GDM1 (cell line): ENCODE data around the gene HOXA2.

Experiments
- DNase-seq: peaks from one replicate; lab custom pipeline; 2025; lab: John Stamatoyannopoulos, UW

HOXA2 gene

DNA sequence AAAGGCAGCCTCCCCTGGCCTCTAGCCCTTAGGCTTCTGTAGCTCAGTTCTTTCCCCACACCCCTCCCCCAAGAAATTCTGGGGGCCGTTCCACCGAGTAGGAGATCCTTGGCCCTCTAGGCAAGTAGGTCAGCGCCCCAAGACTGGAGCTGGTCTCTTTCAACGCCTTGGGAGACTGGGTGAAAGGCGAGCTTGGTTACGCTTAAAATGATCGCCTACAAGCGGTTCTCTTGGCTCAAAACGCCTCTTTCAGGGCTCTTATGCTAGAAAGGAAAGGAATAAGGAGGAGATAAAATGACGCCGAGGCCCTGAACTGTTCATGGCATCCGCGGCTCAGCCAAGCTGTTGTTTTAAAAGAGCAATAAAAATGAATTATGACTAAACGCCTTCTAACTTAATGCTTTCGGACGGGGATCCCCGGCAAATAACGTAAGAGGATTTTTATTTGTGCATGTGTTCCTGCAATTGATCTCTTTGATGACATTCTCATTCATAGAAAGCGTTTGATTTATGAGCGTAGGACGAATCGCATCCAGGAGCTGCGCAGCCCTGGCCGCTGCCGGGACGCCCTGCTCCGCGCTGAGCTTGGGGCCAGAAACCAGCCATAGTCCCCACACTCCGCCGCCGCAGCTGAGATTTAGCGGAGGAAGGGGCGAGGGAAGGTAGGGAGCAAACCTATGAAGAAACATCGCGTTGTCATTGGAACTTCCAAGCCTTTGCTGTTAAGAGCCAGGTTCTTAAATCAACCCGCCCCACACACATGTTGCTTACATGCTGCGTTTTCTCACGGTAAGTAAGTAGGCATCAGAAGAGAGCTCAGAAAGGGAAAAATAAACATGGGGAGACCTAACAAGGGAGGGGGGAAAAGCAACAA is 3.7 kb downstream of the HOXA2 start:
- no peak for DNase-seq

DNA sequence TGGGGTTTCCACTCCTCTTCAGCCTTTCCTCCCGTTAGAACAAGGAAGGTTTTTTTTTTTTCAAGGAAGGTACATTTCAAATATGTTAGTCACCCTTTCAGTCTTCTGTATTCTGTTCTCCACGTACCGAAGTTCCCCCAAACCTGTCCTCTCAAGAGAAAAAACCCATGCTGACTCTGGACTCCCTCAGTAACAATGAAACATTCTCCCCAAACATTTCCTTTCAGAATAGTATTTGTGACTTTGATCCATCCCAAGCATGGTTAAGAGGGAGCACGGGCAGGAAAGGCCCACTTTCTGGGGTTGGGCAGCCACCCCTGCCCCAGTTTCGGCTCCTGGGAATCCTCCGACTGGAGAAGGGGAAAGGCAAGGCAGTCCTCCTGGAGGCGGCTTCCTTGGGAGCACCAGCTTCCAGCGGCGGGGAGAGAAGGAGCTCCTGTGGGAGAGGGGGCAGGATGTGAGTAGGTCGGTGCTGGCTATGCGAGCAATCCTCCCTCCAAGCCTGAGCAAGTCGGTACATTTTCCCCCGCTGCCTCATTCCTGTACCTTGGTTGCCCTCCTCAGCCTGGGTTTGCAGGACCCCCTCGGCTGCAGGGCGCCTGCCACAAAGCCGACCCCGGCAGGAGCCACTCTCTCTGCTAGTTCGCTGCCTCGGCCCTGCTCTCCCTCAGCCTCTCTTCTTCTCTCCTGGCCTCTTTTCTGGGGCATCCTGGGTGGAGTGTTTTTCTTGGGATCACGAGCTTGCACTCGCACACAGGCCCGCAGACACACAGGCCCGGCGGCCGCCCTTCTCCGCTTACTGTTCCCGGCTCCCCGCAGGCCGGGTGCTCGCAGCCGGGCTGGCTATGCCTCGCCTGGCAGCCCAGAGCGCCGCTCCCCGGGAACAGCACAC is 4.6 kb downstream of the HOXA2 start:
- DNase-seq = no peak

DNA sequence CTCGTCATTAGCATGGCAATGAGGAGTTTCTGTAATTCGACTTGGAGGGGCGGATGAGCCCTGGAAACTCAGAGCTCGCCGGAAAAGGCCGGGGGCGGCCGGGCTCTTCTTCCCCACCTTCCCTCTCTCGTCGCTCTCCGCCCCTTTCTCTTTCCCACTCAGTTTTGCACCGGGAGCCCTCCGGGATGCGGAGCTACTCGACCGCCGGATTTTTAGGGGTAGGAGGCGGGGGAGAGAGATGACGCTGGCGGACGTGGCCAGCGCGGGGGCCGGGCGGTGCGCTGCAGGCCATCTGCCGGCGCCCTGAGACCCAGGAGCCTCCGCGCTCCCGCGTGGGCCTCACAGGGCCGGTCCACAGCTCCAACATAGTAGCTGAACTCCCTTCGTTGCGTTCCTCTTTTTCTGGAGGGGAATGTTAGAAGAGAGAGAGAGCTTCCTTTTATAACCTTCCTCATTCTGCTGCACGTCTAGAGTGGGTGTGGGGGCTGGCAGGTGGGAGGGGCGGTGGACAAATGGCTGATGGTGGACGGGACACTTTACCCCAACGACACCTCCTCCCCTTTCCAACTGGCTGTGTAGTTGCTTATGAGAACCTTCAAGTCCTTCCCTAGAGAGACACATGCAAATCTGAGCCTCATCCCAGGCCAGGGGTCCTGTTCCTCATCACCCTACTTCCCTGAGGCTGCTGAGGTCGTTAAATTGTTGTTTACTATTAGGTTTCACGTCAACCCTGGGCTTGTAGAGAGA is 5.5 kb downstream of the HOXA2 start:
- peak; percentile 11 for DNase-seq

DNA sequence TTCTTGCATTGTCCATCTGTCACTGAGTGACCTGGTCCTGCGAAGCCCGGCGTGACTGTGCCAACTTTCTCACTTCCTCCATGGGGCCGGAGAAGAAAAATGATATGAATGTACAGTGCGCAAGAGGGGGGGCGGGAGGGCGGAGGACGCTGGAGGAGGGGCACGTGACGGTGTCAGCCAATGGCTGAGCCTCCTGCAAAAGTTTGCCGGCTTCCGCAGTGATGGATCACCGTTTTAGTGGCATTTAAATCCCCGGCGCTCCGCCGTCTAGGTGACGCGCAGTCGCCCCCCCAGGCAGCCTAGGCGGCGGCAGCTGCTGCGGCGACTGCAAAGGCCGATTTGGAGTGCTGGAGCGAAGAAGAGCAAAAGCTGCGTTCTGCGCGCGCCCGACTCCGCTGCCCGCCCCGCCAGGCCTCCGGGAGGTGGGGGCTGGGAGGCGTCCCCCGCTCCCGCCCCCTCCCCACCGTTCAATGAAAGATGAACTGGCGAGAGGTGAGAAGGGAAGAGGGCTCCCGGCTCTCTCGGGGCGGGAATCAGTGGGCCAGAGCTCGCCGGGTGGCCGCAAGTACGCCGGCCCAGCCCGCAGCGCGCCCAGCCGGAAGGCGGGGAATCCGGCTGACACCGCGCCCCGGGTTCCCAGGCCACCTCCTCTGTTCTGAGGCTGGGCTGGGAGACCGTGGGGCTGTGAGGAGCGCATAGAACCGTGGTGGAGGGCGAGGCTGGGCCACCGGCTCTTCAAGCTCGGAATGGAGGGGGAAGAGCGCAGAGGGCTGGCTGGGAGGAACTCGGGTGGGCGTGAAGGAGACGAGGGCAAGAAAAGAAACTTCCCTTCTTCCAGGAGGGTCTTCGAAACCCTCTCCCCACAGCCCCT is 6.4 kb downstream of the HOXA2 start, which contains the start of gene HOXA1:
HOXA1 (minus strand) TSS at position 104 of the 871 bp plus-strand sequence; CDS start at position 16, 88 bp downstream.
- peak; percentile 59 for DNase-seq

DNA sequence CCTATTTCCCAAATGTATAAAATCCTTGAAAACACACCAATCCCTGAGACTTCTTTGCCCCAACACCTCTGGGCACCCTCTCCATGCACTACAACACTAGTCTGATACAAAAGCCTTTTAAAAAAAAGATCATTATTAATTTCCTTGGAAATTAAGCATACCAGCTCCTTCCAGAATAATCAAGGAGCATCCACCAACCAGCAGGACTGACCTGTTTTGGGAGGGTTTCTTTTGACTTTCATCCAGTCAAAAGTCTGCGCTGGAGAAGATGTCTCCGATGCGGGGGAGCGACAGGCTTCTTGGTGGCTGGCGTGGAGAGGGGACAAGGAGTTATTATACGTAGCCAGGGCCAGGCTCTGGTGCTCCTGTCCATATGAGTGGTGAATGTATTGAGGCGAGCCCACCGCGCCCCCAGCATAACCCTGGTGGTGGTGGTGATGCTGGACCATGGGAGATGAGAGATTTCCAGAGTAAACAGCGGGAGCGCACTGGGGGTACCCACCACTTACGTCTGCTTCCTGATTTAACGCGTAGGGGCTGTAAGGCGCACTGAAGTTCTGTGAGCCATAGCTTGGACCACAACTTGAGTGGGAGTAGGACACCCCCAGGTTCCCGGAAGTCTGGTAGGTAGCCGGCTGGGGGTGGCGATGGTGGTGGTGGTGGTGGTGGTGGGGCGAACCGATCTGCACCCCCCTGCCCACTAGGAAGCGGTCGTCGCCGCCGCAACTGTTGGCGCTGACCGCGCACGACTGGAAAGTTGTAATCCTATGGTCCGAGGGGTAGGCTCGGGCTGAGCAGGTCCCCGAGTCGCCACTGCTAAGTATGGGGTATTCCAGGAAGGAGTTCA is 7.2 kb downstream of the HOXA2 start:
- peak; percentile 20 for DNase-seq

DNA sequence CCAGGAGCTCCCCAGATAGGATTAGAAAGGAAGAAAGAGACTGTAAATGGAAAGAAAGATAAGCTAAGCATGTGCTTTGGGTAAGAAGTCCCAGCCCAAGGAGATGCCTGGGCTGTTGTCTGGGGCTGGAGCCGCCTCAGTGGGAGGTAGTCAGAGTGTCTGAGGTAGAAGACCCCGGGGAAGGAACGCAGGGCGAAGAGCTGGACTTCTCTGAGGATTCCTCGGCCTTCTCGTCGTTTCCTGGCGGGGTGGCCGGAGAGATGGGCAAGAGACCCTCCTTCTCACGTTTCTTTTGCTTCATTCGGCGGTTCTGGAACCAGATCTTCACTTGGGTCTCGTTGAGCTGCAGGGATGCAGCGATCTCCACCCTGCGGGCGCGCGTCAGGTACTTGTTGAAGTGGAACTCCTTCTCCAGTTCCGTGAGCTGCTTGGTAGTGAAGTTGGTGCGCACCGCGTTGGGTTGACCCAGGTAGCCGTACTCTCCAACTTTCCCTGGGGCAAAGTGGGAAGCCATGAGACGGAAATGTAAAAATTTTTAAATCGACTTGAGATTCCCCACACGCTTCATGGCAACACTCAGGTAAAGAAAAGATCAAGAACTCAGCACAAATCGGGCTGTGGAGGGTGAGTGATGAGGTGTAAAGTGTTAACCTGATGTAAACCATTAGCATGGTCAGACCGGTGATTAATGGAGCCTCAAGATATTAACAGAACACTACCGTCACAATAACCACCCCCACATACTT is 8.0 kb downstream of the HOXA2 start:
- DNase-seq = no peak

DNA sequence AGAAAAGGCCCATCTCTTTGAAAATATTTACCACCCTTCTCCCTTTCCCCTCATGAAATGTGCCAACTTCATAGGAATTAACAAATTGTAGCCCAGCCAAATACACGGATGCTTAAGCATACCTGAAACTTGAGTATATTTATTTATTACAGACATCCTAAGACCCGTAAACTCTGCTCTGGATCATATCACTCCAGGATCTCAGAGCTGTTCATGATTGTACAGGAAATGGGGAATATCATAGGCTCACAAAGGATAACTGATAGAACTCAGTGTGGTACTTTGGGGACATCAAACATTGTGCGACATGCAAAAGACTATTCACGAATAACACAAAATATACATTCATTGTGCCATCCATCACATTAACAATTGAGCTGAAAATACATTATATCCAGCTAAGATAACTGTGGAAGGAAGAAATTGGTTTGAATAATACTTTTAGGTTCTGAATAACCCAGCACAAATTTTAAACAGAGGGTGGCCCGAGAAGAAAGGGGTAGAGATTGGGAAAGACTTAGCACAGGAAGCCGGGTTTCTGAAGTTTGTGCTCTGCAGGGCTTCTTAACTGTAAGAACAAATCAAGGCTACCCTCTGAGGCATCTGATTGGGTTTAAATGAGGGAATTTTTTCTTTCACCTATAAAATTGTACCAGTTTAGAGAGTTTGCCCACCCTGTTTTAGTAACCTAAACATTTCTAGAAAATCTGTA is 9.1 kb downstream of the HOXA2 start:
- DNase-seq = no peak

DNA sequence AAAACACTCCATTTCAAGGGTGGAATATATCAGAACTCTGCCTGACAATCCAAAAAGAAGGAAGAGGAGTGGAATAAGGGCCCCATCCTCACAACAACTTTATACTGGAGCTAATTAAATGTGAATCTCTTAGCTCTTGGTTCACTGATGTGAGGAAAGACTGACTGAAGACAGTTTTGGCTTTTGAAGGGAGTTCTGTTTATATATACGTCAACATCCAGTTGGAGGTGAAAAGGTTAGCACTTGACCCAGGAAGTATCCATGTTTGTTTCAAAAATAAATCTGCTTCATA is 9.7 kb downstream of the HOXA2 start:
- no peak for DNase-seq

DNA sequence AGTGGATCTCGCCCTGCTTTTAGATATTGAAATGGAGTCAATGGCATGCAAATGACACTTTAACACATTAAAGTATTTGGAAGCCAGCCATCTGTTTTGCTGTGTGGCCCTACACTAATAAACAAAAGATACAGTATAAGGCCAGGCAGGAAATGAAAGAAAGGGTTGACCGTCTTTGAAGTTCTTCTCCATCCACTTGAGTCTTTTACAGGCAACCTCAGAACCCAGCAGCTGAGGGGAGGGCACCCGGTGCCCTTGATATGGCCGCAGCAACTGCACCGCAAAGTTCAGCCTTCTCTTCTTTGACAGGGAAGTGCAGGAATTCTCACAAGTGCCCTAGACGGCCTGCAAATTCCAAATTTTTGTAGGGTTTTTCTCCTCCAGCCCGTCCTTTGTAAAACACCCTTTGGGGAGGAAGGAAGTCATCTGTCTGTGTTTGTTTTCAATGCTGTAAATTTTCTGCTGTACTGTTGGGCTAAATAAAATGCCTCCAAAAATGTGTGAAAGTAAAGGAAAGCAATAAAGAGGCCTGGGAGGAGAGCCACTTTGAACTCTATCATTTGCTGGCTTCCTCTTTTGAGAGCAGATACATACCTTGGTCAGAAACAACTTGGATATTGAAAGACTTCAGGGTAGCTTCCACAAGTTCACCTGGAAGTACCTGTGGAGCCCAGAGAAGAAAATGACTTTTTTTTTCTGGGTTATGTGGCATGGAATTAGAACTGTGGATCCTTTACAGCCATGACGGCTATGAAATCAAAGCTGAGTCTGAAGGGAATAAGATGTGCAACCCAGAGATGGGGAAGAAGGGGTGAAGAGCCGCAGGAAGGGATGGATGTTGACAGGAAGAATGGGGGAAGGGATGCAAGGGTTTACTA is 10.3 kb downstream of the HOXA2 start:
- no peak for DNase-seq

DNA sequence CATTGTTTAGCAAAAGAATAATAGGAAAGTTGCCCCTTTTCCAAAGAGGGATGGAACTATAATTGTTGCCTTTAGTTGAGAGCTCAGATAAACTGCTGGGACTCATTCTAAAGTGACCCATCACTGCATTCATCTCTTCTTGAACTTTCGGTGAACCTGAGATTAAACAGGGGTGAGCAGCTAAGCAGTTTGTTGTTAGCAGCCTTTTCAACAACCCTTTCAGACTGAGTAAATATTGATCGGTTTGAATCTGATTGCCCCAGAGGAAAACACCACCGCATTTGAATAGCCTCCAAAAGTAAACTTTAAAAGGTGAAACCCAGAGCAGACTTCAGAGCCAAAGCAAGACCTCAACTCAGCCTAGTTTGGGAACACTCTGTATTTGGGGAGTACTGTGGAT is 11.4 kb downstream of the HOXA2 start:
- no peak for DNase-seq

DNA sequence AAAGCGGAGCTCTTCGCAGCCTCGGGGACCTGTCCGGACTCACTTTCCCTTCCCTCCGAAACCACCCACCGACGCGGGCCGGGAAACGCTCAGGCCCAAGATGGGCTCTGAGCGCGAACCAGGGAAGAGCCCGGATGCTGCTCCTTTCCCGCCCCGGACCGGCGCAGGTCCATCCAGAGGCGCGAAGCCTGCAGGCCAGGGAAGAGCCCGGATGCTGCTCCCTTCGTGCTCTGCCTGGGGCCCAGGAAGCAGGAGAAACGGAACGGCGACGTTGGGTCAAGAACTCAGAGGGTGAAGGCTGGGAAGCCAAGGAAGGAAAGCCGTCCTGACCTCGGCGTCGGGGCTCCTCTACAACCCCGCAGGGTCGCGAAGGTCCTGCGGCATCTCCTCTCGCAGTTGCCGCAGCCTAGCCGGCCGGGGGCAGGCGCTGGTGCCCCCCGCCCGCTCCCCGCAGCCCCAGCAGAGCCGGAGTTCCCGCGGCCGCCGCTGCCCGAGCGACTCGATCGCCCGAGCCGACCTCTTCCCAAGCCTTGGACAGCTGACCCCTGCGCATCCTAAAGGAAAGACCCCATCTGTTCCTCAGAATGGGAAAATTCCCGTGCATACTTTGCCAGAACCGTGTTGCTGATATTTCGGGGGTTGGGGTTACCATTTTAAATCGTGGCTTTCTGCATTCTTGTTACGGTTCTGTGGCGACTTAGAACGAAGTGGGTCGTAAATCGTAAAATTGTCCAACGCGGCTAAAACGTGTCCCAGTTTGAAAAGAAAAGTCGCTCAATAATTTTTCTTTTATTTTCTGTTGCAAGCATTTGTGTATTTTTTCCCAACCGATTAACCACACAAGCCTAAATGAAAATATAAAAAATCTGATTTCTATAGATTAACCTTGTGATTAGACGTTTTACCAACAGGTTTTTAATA is 14.2 kb downstream of the HOXA2 start:
- no peak for DNase-seq

DNA sequence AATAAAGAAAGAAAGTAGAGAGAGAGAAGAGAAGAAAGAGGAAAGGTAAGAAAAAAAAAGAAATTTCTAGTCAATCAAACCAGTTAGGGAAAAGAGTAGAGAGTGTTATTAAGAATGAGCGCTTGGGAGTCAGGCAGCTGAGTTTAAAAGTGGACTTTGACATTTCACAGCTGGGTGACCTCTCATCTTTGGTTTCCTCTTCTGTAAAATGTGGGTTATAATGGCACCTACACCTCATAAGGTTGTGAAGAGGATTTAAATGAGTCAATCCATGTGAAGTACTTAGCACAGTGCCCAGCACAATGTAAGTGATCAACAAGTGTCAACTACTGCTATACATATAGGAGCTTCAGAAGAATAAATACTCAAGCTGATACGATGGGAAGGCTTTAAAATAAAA is 18.8 kb downstream of the HOXA2 start:
- DNase-seq = no peak

DNA sequence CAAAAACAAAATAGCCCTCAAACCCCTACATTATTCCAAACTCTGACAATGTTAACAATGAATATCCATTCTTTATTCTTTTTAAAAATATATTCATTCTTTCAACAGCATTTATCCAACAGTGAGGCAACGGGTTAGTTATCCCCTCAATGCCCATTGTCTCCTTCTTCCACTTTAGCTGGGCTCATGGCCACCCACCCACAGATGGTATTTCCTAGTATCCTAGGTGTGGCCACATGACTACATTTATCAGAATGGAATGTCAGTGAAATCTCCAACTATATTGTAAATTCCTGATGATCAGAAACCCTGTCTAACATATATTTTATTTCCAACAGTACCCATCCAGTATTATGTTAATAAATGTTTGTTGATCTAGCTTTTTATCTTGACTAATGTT is 20.3 kb downstream of the HOXA2 start:
- DNase-seq = no peak

DNA sequence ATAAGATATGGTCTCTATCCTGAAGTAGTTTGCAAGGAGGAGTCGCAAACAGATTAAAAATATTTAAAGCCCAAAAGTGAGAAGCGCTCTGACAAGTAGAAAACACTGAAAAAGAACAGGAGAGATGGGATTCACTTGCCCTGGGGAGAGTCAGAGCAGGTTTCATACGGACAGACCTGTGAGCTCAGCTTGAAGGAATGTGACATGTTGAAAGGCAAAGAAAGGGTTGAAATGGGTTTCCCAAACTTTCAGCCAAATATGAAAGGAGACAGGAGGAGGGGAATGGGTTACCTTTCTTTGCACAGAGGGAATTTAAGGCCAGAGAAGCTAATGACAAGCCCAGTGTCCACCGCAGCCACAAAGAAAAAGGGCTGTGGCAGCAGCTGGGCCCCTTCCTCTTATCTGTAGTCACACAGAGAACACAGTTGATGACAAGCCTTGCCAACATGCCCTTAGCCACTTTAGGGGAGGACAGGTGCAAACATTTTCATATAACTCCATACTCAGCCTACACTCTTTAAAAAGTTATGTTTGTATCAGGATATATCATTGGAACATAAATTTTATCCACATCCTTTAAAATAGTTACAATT is 21.5 kb downstream of the HOXA2 start:
- no peak for DNase-seq

DNA sequence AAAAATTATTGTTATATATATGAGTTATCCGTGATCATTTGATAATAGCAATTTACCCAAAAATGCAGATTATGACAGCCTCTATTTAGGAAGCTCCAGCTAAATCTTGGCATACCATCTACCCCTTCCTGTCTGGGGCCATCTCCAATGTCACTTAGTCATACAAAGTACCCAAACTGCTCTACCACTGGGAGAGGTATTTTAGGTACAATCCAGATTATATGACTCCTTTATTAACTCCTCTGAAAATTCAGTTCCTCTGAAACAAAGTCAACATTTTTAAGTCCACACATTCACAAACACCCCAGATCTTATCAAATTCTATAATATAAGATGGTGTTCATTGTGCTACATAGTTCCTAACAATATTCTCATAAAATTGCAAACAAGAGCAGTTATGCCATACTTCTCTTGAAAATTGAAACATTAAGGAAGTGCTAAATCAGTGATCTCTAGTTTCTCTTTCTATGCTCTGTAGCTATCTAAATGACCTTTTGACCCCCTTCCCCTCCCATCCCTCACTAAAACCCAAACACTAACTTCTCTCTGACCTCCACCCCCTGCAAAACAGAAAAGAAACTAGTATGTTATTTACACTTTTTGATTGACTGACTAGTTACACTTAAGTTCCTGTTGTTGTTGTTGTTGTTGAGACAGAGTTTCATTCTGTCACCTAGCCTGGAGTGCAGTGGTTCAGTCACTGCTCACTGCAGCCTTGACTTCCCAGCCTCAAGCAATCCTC is 23.1 kb downstream of the HOXA2 start:
- DNase-seq = no peak
